GM12878 (cell line): ENCODE data around the gene PJA2.

Experiments used
- BCL11A ChIP-seq: IDR thresholded peaks from 2 replicates; pipeline ENCODE4 v1.6.1; 2011; ENCODE audit warnings: low read depth, low read length
- CEBPB ChIP-seq, 2 experiments: fragments of 150-350 bp in 1 of 2; IDR thresholded peaks; 2 replicates each; pipeline ENCODE4 v1.6.1; 2012 to 2014; ENCODE audit warnings: low read depth in 2 of 2, low read length in 2 of 2, borderline replicate concordance in 1 of 2, inconsistent platforms in 1 of 2
- CREM ChIP-seq: IDR thresholded peaks from 2 replicates; pipeline ENCODE4 v1.6.1; 2014; ENCODE audit warnings: antibody characterized with exemption, low read depth
- EZH2 ChIP-seq: IDR thresholded peaks from 2 replicates; pipeline ENCODE4 v1.6.1; 2012; ENCODE audit warnings: low read depth, mild to moderate bottlenecking, control low read depth, inconsistent platforms, low read length, borderline replicate concordance; ENCODE audit not compliant: control insufficient read depth
- FOS ChIP-seq: IDR thresholded peaks from 3 replicates; pipeline ENCODE4 v1.6.1; 2011; ENCODE audit warnings: borderline replicate concordance; ENCODE audit not compliant: insufficient read length; ENCODE audit errors: extremely low read depth
- HDGF ChIP-seq: fragments of 450-650 bp; IDR thresholded peaks from 2 replicates; pipeline ENCODE4 v1.6.1; 2016; ENCODE audit warnings: antibody characterized with exemption
- NFIC ChIP-seq: IDR thresholded peaks from 2 replicates; pipeline ENCODE4 v1.6.1; 2012; ENCODE audit warnings: low read depth, mild to moderate bottlenecking, inconsistent platforms, low read length, moderate library complexity
- POLR2A ChIP-seq: IDR thresholded peaks from 2 replicates; pipeline ENCODE4 v1.6.1; 2011; ENCODE audit warnings: low read depth, mild to moderate bottlenecking, low read length
- TARDBP ChIP-seq: IDR thresholded peaks from 2 replicates; pipeline ENCODE4 v1.6.1; 2016; ENCODE audit warnings: borderline replicate concordance
- TF ChIP-seq, protein P1 (sequence below): fragments of 450-650 bp; formaldehyde crosslinking; IDR thresholded peaks from 2 replicates; pipeline ENCODE4 v1.5.0; 2022; ENCODE audit warnings: mild to moderate bottlenecking, missing genetic modification characterization
- TF ChIP-seq, protein P2 (sequence below), 3 experiments: IDR thresholded peaks in 2 of 3; conservative IDR thresholded peaks in 1 of 3; 2 replicates each; pipeline ENCODE4 v1.5.1; 2011; ENCODE audit warnings: low read depth in 3 of 3, low read length in 3 of 3, mild to moderate bottlenecking in 3 of 3, control low read depth in 2 of 3, moderate library complexity in 2 of 3, inconsistent platforms in 1 of 3, mixed read lengths in 1 of 3; ENCODE audit not compliant: control insufficient read depth in 2 of 3, insufficient read depth in 1 of 3; ENCODE audit errors: extremely low read depth in 1 of 3

DNA sequence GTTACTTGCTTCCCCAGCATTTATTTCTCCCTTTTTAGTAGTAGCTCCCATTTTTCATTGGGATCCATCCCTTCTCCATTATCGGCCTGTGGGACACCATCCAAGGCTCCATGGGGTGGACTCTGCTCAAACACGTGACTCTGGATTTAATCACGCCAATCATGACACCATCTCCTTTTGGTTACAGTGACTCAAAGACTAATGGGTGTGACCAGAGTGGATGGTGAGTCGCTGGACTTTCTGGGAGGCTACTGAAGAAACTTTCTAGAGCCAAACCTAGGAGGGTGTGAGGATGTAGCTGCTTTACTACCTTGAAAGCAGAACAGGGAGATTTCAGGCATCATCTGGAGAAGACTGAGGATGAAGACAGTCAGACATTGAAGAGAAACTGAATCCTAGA lies 93.1 kb downstream of the PJA2 start:
- TF ChIP-seq, protein P1, sequence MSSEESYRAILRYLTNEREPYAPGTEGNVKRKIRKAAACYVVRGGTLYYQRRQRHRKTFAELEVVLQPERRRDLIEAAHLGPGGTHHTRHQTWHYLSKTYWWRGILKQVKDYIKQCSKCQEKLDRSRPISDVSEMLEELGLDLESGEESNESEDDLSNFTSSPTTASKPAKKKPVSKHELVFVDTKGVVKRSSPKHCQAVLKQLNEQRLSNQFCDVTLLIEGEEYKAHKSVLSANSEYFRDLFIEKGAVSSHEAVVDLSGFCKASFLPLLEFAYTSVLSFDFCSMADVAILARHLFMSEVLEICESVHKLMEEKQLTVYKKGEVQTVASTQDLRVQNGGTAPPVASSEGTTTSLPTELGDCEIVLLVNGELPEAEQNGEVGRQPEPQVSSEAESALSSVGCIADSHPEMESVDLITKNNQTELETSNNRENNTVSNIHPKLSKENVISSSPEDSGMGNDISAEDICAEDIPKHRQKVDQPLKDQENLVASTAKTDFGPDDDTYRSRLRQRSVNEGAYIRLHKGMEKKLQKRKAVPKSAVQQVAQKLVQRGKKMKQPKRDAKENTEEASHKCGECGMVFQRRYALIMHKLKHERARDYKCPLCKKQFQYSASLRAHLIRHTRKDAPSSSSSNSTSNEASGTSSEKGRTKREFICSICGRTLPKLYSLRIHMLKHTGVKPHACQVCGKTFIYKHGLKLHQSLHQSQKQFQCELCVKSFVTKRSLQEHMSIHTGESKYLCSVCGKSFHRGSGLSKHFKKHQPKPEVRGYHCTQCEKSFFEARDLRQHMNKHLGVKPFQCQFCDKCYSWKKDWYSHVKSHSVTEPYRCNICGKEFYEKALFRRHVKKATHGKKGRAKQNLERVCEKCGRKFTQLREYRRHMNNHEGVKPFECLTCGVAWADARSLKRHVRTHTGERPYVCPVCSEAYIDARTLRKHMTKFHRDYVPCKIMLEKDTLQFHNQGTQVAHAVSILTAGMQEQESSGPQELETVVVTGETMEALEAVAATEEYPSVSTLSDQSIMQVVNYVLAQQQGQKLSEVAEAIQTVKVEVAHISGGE (CRISPR knock-in tag): no peak
- TF ChIP-seq CEBPB (IDR thresholded peaks at IDR 0.05; ENCODE audit: borderline replicate concordance in 1 of 2, low read depth in 2 of 2, low read length in 2 of 2) (no peak), BCL11A (no peak), CREM (no peak), TARDBP (no peak), NFIC (no peak), HDGF (no peak), FOS (no peak), POLR2A (no peak), EZH2 (no peak)
- TF ChIP-seq, protein P2, sequence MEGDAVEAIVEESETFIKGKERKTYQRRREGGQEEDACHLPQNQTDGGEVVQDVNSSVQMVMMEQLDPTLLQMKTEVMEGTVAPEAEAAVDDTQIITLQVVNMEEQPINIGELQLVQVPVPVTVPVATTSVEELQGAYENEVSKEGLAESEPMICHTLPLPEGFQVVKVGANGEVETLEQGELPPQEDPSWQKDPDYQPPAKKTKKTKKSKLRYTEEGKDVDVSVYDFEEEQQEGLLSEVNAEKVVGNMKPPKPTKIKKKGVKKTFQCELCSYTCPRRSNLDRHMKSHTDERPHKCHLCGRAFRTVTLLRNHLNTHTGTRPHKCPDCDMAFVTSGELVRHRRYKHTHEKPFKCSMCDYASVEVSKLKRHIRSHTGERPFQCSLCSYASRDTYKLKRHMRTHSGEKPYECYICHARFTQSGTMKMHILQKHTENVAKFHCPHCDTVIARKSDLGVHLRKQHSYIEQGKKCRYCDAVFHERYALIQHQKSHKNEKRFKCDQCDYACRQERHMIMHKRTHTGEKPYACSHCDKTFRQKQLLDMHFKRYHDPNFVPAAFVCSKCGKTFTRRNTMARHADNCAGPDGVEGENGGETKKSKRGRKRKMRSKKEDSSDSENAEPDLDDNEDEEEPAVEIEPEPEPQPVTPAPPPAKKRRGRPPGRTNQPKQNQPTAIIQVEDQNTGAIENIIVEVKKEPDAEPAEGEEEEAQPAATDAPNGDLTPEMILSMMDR (IDR thresholded peaks at IDR 0.05 in 2 of 3, conservative IDR thresholded peaks at IDR 0.05 in 1 of 3; ENCODE audit: control insufficient read depth in 2 of 3, extremely low read depth in 1 of 3, insufficient read depth in 1 of 3, low read depth in 3 of 3, low read length in 3 of 3): no peak
